H1 (cell line): Measurements from ENCODE around the gene MGRN1. TPM values are rescaled to one million over a fixed set of nuclear protein-coding genes. Genes with fewer than 3 reads are reported as not detected.

Experiments
- CTCF ChIA-PET: fragments of 300-600 bp; sonication (Branson Sonifier 250); formaldehyde crosslinking; loops from one replicate; lab custom pipeline; 2021; ENCODE audit not compliant: partially characterized antibody; lab: Charles Lee
- POLR2A ChIA-PET: fragments of 300-600 bp; sonication (Branson Sonifier 250); formaldehyde crosslinking; loops from one replicate; lab custom pipeline; 2021; ENCODE audit warnings: inconsistent platforms; ENCODE audit not compliant: partially characterized antibody; lab: Charles Lee
- DNase-seq, 2 experiments: peaks; one replicate each; pipeline versions ENCODE4 v3.0.0 to v3.0.0-alpha.2; 2010 to 2022; ENCODE audit warnings: low spot score in 2 of 2, low read depth in 1 of 2, mixed read lengths in 1 of 2
- FAIRE-seq: peaks from 2 replicates; lab custom pipeline; 2011; peaks lifted over from hg19 to GRCh38; lab: Jason Lieb, UNC
- H2AFZ ChIP-seq: 2 replicates; pipeline ENCODE4 v1.8.1; 2012; ENCODE audit warnings: low read length, inconsistent platforms
- H2AK5ac ChIP-seq: 2 replicates; pipeline ENCODE4 v1.6.1; 2013; ENCODE audit warnings: low read depth, low read length
- H2BK120ac ChIP-seq: replicated peaks from 2 replicates; pipeline ENCODE3; 2013; ENCODE audit warnings: low read depth, low read length, inconsistent platforms
- H2BK12ac ChIP-seq: 2 replicates; pipeline ENCODE4 v1.6.1; 2013; ENCODE audit warnings: low read depth, low read length
- H2BK15ac ChIP-seq: 2 replicates; pipeline ENCODE4 v1.6.1; 2013; ENCODE audit warnings: low read length
- H2BK20ac ChIP-seq: 2 replicates; pipeline ENCODE4 v1.6.1; 2013; ENCODE audit warnings: low read length
- H2BK5ac ChIP-seq: 2 replicates; pipeline ENCODE4 v1.6.1; 2013; ENCODE audit warnings: low read depth, low read length
- H3K14ac ChIP-seq: 2 replicates; pipeline ENCODE4 v1.6.1; 2013; ENCODE audit warnings: inconsistent platforms; ENCODE audit not compliant: insufficient read length
- H3K18ac ChIP-seq: 2 replicates; pipeline ENCODE4 v1.6.1; 2013; ENCODE audit warnings: low read length; ENCODE audit errors: extremely low read depth
- H3K23ac ChIP-seq: 2 replicates; pipeline ENCODE4 v1.6.1; 2013; ENCODE audit warnings: inconsistent platforms; ENCODE audit not compliant: insufficient read length
- H3K23me2 ChIP-seq: 2 replicates; pipeline ENCODE4 v1.6.1; 2013; ENCODE audit warnings: low read depth, low read length
- H3K27ac ChIP-seq: 2 replicates; pipeline ENCODE4 v1.6.1; 2011; ENCODE audit warnings: low read depth, low read length, inconsistent platforms
- H3K27me3 ChIP-seq, 4 experiments: replicated peaks in 1 of 4; 1 replicate in 1 of 4; 2 replicates in 3 of 4; pipeline versions ENCODE4 v1.6.1 to v1.8.1; 2011 to 2013; ENCODE audit warnings: low read length in 3 of 4, mild to moderate bottlenecking in 3 of 4, inconsistent platforms in 2 of 4, mixed read lengths in 2 of 4, moderate library complexity in 1 of 4; ENCODE audit not compliant: control insufficient read depth in 3 of 4, insufficient read depth in 3 of 4; ENCODE audit errors: extremely low read depth in 1 of 4
- H3K36me3 ChIP-seq, 4 experiments: 2 replicates each; pipeline versions ENCODE4 v1.6.1 to v1.8.1; 2011 to 2013; ENCODE audit warnings: mild to moderate bottlenecking in 4 of 4, low read length in 3 of 4, moderate library complexity in 2 of 4, control low read depth in 1 of 4, inconsistent platforms in 1 of 4; ENCODE audit not compliant: insufficient read depth in 4 of 4, control insufficient read depth in 2 of 4
- H3K4ac ChIP-seq: replicated peaks from 2 replicates; pipeline ENCODE3; 2013; ENCODE audit warnings: low read length, low read depth, mixed read lengths, inconsistent platforms; ENCODE audit not compliant: insufficient read length
- H3K4me1 ChIP-seq, 4 experiments: replicated peaks in 1 of 4; 1 replicate in 1 of 4; 2 replicates in 3 of 4; pipeline versions ENCODE4 v1.6.1 to v1.8.1; 2011 to 2013; ENCODE audit warnings: low read length in 3 of 4, inconsistent platforms in 2 of 4, mixed read lengths in 1 of 4; ENCODE audit not compliant: insufficient read depth in 4 of 4, control insufficient read depth in 3 of 4
- H3K4me2 ChIP-seq, 2 experiments: 2 replicates each; pipeline versions ENCODE4 v1.6.1 to v1.8.1; 2011 to 2013; ENCODE audit warnings: low read depth in 2 of 2, low read length in 2 of 2, control low read depth in 1 of 2, inconsistent platforms in 1 of 2, mild to moderate bottlenecking in 1 of 2; ENCODE audit not compliant: insufficient read depth in 1 of 2
- H3K4me3 ChIP-seq, 4 experiments: fragments of 200-600, 300-600 bp in 1 of 4; sonication (generic), shearing (Covaris generic), sonication (Bioruptor Twin) in 1 of 4; 2 replicates each; pipeline versions ENCODE4 v1.5.1 to v1.8.1; 2011 to 2016; ENCODE audit warnings: low read length in 4 of 4, low read depth in 3 of 4, control low read depth in 2 of 4, inconsistent platforms in 2 of 4, mild to moderate bottlenecking in 2 of 4, mixed read lengths in 1 of 4, moderate library complexity in 1 of 4; ENCODE audit not compliant: insufficient read depth in 2 of 4; ENCODE audit errors: extremely low read depth in 1 of 4
- H3K56ac ChIP-seq: replicated peaks from 2 replicates; pipeline ENCODE3; 2013; ENCODE audit warnings: low read depth, mild to moderate bottlenecking, mixed read lengths, low read length, inconsistent platforms; ENCODE audit not compliant: insufficient read length
- H3K79me1 ChIP-seq: 2 replicates; pipeline ENCODE4 v1.6.1; 2013; ENCODE audit warnings: low read depth, low read length, control low read depth
- H3K79me2 ChIP-seq, 2 experiments: 2 replicates each; pipeline versions ENCODE4 v1.6.1 to v1.8.1; 2012 to 2013; ENCODE audit warnings: low read length in 2 of 2, mild to moderate bottlenecking in 2 of 2, inconsistent platforms in 1 of 2; ENCODE audit not compliant: insufficient read depth in 2 of 2, control insufficient read depth in 1 of 2
- H3K9ac ChIP-seq, 4 experiments: replicated peaks in 1 of 4; 1 replicate in 1 of 4; 2 replicates in 3 of 4; pipeline versions ENCODE4 v1.6.1 to v1.8.1; 2011 to 2013; ENCODE audit warnings: low read depth in 3 of 4, low read length in 3 of 4, control low read depth in 2 of 4, mild to moderate bottlenecking in 2 of 4, moderate library complexity in 2 of 4, inconsistent platforms in 1 of 4; ENCODE audit errors: extremely low read depth in 1 of 4
- H3K9me3 ChIP-seq, 2 experiments: 2 replicates each; pipeline versions ENCODE4 v1.6.1 to v1.8.1; 2012 to 2013; ENCODE audit warnings: mild to moderate bottlenecking in 2 of 2, moderate library complexity in 2 of 2, control low read depth in 1 of 2, inconsistent platforms in 1 of 2, low read depth in 1 of 2, low read length in 1 of 2, mixed read lengths in 1 of 2; ENCODE audit not compliant: insufficient read depth in 2 of 2
- H4K20me1 ChIP-seq, 2 experiments: replicated peaks in 1 of 2; 2 replicates each; pipeline versions ENCODE3 to v1.8.1; 2011 to 2013; ENCODE audit warnings: inconsistent platforms in 2 of 2, low read length in 2 of 2, mild to moderate bottlenecking in 1 of 2; ENCODE audit not compliant: insufficient read depth in 2 of 2, control insufficient read depth in 1 of 2
- H4K5ac ChIP-seq: 2 replicates; pipeline ENCODE4 v1.6.1; 2013; ENCODE audit warnings: low read length, low read depth, mixed read lengths, inconsistent platforms; ENCODE audit not compliant: insufficient read length
- H4K8ac ChIP-seq: 2 replicates; pipeline ENCODE4 v1.8.0; 2013; ENCODE audit warnings: mild to moderate bottlenecking, moderate library complexity, low read length, inconsistent platforms; ENCODE audit not compliant: insufficient read depth; ENCODE audit errors: extremely low read depth
- H4K91ac ChIP-seq: replicated peaks from 2 replicates; pipeline ENCODE3; 2013; ENCODE audit warnings: low read length, mixed read lengths, inconsistent platforms; ENCODE audit not compliant: insufficient read length
- CBX5 ChIP-seq: fragments of 300-800, 300-1000 bp; sonication (generic); IDR thresholded peaks from 2 replicates; pipeline ENCODE4 v1.7.1; 2016; ENCODE audit warnings: antibody characterized with exemption, low read length, low read depth
- JUN ChIP-seq: IDR thresholded peaks from 2 replicates; pipeline ENCODE4 v1.6.1; 2011; ENCODE audit warnings: low read depth, mild to moderate bottlenecking, improper control_type of control experiment, low read length
- KDM1A ChIP-seq: fragments of 200-600, 300-600 bp; sonication (generic); IDR thresholded peaks from 2 replicates; pipeline ENCODE4 v1.7.1; 2016; ENCODE audit warnings: mild to moderate bottlenecking, low read length, borderline replicate concordance
- MAFK ChIP-seq: IDR thresholded peaks from 2 replicates; pipeline ENCODE4 v1.6.1; 2012; ENCODE audit warnings: low read depth, mild to moderate bottlenecking, improper control_type of control experiment, low read length
- NRF1 ChIP-seq: IDR thresholded peaks from 2 replicates; pipeline ENCODE4 v1.6.1; 2011; ENCODE audit warnings: mild to moderate bottlenecking, low read depth, low read length, improper control_type of control experiment
- PHF8 ChIP-seq: fragments of 200-600 bp; sonication (generic); conservative IDR thresholded peaks from 2 replicates; pipeline ENCODE4 v1.7.1; 2012; ENCODE audit warnings: low read depth, mild to moderate bottlenecking, inconsistent platforms, low read length, moderate library complexity
- SRF ChIP-seq: IDR thresholded peaks from 2 replicates; pipeline ENCODE4 v1.6.1; 2011; ENCODE audit warnings: mild to moderate bottlenecking, low read depth, low read length, moderate library complexity
- WGBS, 2 experiments: shearing (Covaris generic) in 1 of 2; methylation state at CpG; one replicate each; pipeline versions ENCODE4 v1.1.6 to v1.1.7; 2013 to 2015; ENCODE audit warnings: low lambda C conversion rate in 2 of 2, mixed read lengths in 2 of 2, inconsistent platforms in 1 of 2, low coverage in 1 of 2, missing lambda C conversion rate in 1 of 2; ENCODE audit not compliant: insufficient replicate concordance in 2 of 2, insufficient coverage in 1 of 2, insufficient read length in 1 of 2; ENCODE audit errors: extremely low coverage in 1 of 2, missing lambda C conversion rate in 1 of 2; 5-methylcytosine and 5-hydroxymethylcytosine counted together
- polyA plus RNA-seq, 7 experiments: library from polyadenylated mRNA; depleted of rRNA in 3 of 7; stranded (reverse) in 5 of 7; unstranded in 2 of 7; fragments of >200 nt in 5 of 7; fragments of 200-250 nt in 2 of 7; gene quantifications; 1 replicate in 5 of 7; 2 replicates in 1 of 7; 4 replicates in 1 of 7; pipeline versions ENCODE4 v1.2.1 to v1.2.3, GENCODE V29; 2011 to 2013; ENCODE audit warnings: missing spikeins in 2 of 7, mixed read lengths in 2 of 7
- total RNA-seq: library from RNA; stranded (reverse); fragmentation: NEBNext Ultra II Directional; extraction: Animal tissue kit (Norgen Biotek cat#: 25700); gene quantifications from 2 replicates; pipeline ENCODE4 v1.2.1, GENCODE V29; 2021
- TF ChIP-seq, protein P1 (sequence below): IDR thresholded peaks from 2 replicates; pipeline ENCODE4 v1.6.1; 2012; ENCODE audit warnings: inconsistent platforms

The MGRN1 gene
- total and polyA plus RNA-seq, 2 of the 8 experiments (the other 6 are each of a cell fraction or from before 2014, with no cell fraction given) = 15.0 to 82.3 TPM

- POLR2A ChIA-PET = interaction anchor here (0.9 to 1.6 kb wide), 2 partner anchors 32 to 40 kb away, joined by 3 to 4 read pairs; no protein-coding TSS in a partner anchor
- no peak for TF ChIP-seq PHF8
- no peak for TF ChIP-seq MAFK
- TF ChIP-seq, protein P1, sequence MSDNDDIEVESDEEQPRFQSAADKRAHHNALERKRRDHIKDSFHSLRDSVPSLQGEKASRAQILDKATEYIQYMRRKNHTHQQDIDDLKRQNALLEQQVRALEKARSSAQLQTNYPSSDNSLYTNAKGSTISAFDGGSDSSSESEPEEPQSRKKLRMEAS = no peak
- TF ChIP-seq JUN = no peak
- TF ChIP-seq NRF1 = no peak
- TF ChIP-seq KDM1A = no peak
- TF ChIP-seq CBX5 = no peak
- TF ChIP-seq SRF = no peak
These were observed 98.6 kb downstream of the MGRN1 start for GRCh38 chr16:4723071-4723767.

More at GRCh38 chr16:4723071-4723767, 98.6 kb downstream of the MGRN1 start:
- Histone ChIP-seq H3K23me2 (no peaks in the 10 kb centered on the region), H3K4me1 (peaks cover 3 to 9% (median 4%) of the 10 kb centered on the region in 4 experiments; a peak in 6 of 7 replicates), H3K18ac (no peak overlapping the region), H4K91ac (no peak overlapping the region), H2AFZ (no peak overlapping the region), H4K20me1 (peaks cover 0 to 11% of the 10 kb centered on the region in 2 experiments), H3K79me2 (peaks cover 0 to 3% of the 10 kb centered on the region in 2 experiments; a peak in 1 of 4 replicates), H3K79me1 (no peaks in the 10 kb centered on the region), H3K4ac (no peak overlapping the region), H2BK15ac (no peak overlapping the region), H4K5ac (no peak overlapping the region), H2BK20ac (no peak overlapping the region), H3K9ac (no peak overlapping the region), H3K14ac (no peak overlapping the region), H3K36me3 (peaks cover 8 to 39% (median 15%) of the 10 kb centered on the region in 4 experiments; a peak in 7 of 8 replicates), H4K8ac (no peak overlapping the region), H3K23ac (no peak overlapping the region), H2AK5ac (no peak overlapping the region), H2BK5ac (no peak overlapping the region), H3K27ac (no peak overlapping the region), H3K4me2 (no peak overlapping the region), H3K9me3 (no peaks in the 10 kb centered on the region), H3K4me3 (no peak overlapping the region), H2BK12ac (no peak overlapping the region), H3K27me3 (no peaks in the 10 kb centered on the region), H2BK120ac (no peak overlapping the region), H3K56ac (no peak overlapping the region)
- 95% methylated on average over 14 of the region's 14 CpGs; no CpG with 5 or more reads in 1 of the 2 experiments for WGBS, 2 experiments
- DNase-seq (no peak), FAIRE-seq (no peak)
- CTCF ChIA-PET = no interaction called here
